Measurements from ENCODE around the gene TNFRSF4.

Gene TNFRSF4

GRCh38 chr1:1232796-1233566 lies 19.0 kb upstream of the TNFRSF4 start:
- no peak for DNase-seq (ENCODE audit: low read depth)

GRCh38 chr1:1232208-1232795 lies 18.3 kb upstream of the TNFRSF4 start, which contains the start of gene B3GALT6:
TSS of gene B3GALT6 (plus strand) at chr1:1232237. CDS start at chr1:1232279, 42 bp downstream.
- DNase-seq (ENCODE audit: low read depth), result no peak

GRCh38 chr1:1231400-1232207 lies 17.7 kb upstream of the TNFRSF4 start, which contains the start of gene SDF4:
TSS of gene SDF4 (minus strand) at chr1:1232001. CDS start at chr1:1228772, 3,229 bp downstream.
- peak; percentile 95 for DNase-seq (ENCODE audit: low read depth)

- DNase-seq (ENCODE audit: low read depth), result no peak
Measured at GRCh38 chr1:1230656-1231399, 16.9 kb upstream of the TNFRSF4 start.

GRCh38 chr1:1229770-1230169 lies 15.8 kb upstream of the TNFRSF4 start:
- no peak for DNase-seq (ENCODE audit: low read depth)

GRCh38 chr1:1228596-1229321 lies 14.8 kb upstream of the TNFRSF4 start:
- DNase-seq (ENCODE audit: low read depth), result no peak

- DNase-seq (ENCODE audit: low read depth), result no peak
Measured at GRCh38 chr1:1228187-1228586, 14.2 kb upstream of the TNFRSF4 start.

- DNase-seq (ENCODE audit: low read depth), result no peak
Measured at GRCh38 chr1:1227386-1227785, 13.4 kb upstream of the TNFRSF4 start.

GRCh38 chr1:1226566-1227362 lies 12.8 kb upstream of the TNFRSF4 start:
- no peak for DNase-seq (ENCODE audit: low read depth)

GRCh38 chr1:1225913-1226312 lies 12.0 kb upstream of the TNFRSF4 start:
- DNase-seq (ENCODE audit: low read depth), result no peak

- DNase-seq (ENCODE audit: low read depth), result no peak
Measured at GRCh38 chr1:1225238-1225845, 11.4 kb upstream of the TNFRSF4 start.

- DNase-seq (ENCODE audit: low read depth), result no peak
Measured at GRCh38 chr1:1223891-1224290, 9.9 kb upstream of the TNFRSF4 start.

- no peak for DNase-seq (ENCODE audit: low read depth)
Measured at GRCh38 chr1:1223321-1223720, 9.4 kb upstream of the TNFRSF4 start.

GRCh38 chr1:1222575-1223225 lies 8.7 kb upstream of the TNFRSF4 start:
- no peak for DNase-seq (ENCODE audit: low read depth)

- DNase-seq (ENCODE audit: low read depth), result no peak
Measured at GRCh38 chr1:1221887-1222574, 8.1 kb upstream of the TNFRSF4 start.

- DNase-seq (ENCODE audit: low read depth), result no peak
Measured at GRCh38 chr1:1220197-1220596, 6.2 kb upstream of the TNFRSF4 start.

- DNase-seq (ENCODE audit: low read depth), result no peak
Measured at GRCh38 chr1:1219341-1219740, 5.4 kb upstream of the TNFRSF4 start.

- no peak for DNase-seq (ENCODE audit: low read depth)
Measured at GRCh38 chr1:1218524-1219200, 4.7 kb upstream of the TNFRSF4 start.

Measured in stimulated activated CD8-positive, alpha-beta memory T cell treated with anti-CD3 and anti-CD28 coated beads, Interleukin-12 subunit alpha, Interleukin-12 subunit beta, amount 100 ng/mL, for 1 hour (primary cell).